Fibroblast of mammary gland (primary cell): ENCODE results near the gene TFAP2D.

ENCODE experiments used
- DNase-seq: peaks from one replicate; pipeline ENCODE4 v3.0.0-alpha.2; 2010; ENCODE audit warnings: low read depth
- H3K4me3 ChIP-seq: 2 replicates; pipeline ENCODE4 v1.5.1; 2011; ENCODE audit warnings: low read depth, mild to moderate bottlenecking, low read length, moderate library complexity; ENCODE audit not compliant: control insufficient read depth
- TF ChIP-seq, protein P1 (sequence below): conservative IDR thresholded peaks from 2 replicates; pipeline ENCODE4 v1.5.1; 2011; ENCODE audit warnings: low read depth, low read length, inconsistent platforms; ENCODE audit not compliant: control insufficient read depth, insufficient read depth

TFAP2D gene

DNA sequence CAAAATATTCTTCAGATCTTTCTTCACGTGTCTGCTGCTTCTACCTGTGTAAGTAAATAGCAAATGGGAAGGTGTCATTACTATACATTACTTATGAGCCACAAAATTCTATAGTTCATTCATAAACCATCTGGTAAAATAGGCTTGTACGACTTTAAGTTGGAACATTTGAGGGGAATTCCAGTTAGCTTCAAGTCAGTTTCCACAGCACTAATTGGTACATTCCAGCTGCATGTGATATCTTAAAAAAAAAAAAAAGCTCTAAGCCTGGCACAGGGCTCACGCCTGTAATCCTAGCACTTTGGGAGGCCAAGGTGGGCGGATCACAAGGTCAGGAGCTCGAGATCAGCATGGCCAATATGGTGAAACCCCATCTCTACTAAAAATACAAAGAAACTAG is 82.2 kb downstream of the TFAP2D start:
- TF ChIP-seq, protein P1, sequence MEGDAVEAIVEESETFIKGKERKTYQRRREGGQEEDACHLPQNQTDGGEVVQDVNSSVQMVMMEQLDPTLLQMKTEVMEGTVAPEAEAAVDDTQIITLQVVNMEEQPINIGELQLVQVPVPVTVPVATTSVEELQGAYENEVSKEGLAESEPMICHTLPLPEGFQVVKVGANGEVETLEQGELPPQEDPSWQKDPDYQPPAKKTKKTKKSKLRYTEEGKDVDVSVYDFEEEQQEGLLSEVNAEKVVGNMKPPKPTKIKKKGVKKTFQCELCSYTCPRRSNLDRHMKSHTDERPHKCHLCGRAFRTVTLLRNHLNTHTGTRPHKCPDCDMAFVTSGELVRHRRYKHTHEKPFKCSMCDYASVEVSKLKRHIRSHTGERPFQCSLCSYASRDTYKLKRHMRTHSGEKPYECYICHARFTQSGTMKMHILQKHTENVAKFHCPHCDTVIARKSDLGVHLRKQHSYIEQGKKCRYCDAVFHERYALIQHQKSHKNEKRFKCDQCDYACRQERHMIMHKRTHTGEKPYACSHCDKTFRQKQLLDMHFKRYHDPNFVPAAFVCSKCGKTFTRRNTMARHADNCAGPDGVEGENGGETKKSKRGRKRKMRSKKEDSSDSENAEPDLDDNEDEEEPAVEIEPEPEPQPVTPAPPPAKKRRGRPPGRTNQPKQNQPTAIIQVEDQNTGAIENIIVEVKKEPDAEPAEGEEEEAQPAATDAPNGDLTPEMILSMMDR = no peak
- no peak for DNase-seq
- H3K4me3 ChIP-seq = no peak overlapping the region

DNA sequence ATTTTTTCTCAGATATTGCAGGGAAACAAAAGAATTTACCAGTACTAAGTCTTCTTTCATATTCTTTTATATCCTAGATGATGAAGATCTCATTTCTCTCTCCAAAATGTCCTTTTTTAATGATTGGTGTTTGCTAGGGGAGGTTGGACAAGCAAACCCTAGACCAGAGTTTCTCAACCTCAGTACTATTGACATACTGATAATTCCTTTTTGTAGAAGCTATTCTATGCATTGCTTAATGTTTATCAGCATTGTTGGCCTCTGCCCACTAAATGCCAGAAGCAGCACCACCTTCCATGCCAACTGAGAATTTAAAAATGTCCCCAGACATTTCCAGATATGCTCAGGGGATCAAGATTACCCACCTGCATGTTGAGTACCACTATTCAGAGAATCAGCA is 91.0 kb downstream of the TFAP2D start:
- H3K4me3 ChIP-seq = no peak overlapping the region
- TF ChIP-seq, protein P1 = no peak
- no peak for DNase-seq

DNA sequence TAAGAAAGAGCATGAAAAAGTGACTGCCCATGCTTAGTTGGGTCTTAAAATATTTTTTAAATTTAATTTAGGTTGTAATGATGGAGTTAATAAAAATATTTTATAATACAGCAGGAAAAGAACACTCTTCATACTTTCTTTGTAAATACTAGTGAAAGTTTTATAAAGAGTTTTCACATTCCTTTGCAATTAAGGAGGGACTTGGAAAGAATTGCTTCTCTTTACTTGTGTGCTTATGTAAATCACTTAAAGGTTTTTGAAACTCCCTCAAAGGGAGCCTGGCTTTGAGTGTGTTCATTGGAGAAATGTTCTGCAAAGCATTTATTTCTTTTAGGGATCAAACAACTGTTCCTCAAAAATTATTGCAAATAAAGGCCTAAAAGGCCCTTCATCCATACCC is 93.7 kb downstream of the TFAP2D start:
- no peak for DNase-seq
- TF ChIP-seq, protein P1 = no peak
- no peak overlapping the region for H3K4me3 ChIP-seq

DNA sequence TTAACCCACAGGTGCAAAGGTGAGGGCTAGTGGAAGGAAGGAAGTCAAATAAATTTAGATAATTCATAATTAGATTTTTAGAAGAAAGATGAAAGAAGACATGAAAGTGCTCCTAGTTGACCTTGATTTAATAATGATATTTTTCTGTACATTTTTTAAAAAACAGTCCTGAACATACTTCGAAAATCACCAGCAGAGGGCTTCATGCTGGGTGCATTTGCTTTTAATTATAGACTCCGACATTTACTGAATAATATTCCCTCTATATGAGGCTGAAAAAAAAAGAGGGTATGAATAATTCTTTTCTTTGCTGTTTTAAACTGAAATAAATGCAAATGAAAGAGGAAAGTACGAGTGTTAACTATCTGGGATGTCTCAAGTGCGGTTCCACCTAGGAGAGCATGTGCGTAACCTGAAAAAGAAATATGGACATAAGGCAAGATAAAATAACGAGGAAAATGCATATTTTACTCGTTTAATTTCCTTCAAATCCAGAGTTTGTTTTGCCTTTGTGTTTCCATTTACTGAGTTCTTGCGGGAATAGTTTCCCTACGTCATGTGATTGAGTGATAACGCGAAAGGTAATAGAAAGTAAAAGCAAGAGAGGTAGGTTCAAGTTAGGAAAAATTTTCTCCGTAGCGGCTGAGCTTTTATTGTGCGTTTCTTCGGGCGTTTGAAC is 102.2 kb downstream of the TFAP2D start:
- DNase-seq = peak; percentile 15
- H3K4me3 ChIP-seq = peak overlapping the region; percentile 47
- TF ChIP-seq, protein P1 = peak; percentile 45

DNA sequence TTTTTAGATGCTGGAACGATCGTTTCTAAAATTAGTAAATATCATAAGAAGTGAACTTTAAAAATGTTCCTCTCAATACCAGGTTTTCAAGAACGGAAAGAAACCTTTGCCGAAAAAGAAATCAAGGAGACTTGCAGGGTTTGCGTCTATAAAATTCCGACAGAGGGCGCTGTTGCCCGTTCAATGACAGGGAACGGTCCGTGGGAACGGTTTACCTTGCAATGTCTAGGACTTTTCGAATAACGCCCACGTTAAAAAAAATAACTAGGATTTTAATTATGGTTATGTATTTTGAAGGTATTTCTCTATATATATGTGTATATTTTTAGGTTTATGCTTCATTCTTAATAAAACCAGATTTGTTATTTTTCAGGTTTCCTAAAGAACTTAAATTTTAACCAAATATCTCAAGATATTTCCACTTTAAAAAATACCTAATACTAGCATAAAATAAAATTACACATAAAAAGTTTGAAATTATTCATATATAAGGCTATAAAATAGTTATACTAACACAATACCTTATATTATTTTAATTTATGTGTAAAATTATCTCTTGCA is 102.9 kb downstream of the TFAP2D start:
- TF ChIP-seq, protein P1 = peak; percentile 85
- peak overlapping the region; percentile 47 for H3K4me3 ChIP-seq
- DNase-seq = peak; percentile 71

DNA sequence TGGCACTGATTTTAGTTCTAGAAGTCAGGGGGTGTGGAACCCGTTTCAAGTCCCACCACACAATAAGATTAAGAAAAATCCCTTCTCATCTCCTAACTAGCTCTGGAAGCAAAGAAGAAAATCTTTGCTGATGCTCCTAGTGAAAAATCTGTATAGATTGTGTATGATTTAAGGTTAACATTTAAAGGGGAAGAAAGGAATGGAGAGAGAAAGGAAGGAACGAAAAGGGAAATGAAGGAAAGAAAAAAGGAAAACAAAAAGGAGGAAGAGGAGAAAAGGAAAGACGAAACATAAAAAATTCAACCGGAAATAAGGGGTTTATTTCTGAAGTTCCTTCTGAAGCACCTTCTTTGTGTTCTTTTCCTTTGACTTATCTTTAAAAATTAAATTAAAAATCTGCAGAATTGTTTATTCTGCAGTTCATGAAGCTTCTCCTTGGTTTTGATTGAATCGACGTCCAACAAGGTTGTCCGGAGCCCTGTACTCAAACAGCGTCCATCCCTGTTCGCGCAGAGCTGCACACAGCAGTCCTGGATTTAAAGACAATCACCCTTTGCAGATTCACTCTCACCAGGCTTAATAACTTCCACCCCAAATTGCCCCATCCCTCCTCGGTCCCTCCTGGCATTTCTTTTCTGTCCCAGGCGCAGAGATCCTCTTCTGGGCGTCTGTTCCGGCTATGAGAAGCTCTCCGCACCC is 103.8 kb downstream of the TFAP2D start:
- DNase-seq = no peak
- TF ChIP-seq, protein P1 = no peak
- no peak overlapping the region for H3K4me3 ChIP-seq
